ENCODE measurements around the gene APOL1.

APOL1 gene

GRCh38 chr22:36274531-36274930, 21.6 kb downstream of the APOL1 start:
- no peak overlapping the region for H3K9ac ChIP-seq (ENCODE audit: low read depth, low read length, poor library complexity, severe bottlenecking)
- TF ChIP-seq EZH2phosphoT487 (IDR thresholded peaks at IDR 0.05; ENCODE audit: borderline replicate concordance) = no peak
- TF ChIP-seq, protein P1, sequence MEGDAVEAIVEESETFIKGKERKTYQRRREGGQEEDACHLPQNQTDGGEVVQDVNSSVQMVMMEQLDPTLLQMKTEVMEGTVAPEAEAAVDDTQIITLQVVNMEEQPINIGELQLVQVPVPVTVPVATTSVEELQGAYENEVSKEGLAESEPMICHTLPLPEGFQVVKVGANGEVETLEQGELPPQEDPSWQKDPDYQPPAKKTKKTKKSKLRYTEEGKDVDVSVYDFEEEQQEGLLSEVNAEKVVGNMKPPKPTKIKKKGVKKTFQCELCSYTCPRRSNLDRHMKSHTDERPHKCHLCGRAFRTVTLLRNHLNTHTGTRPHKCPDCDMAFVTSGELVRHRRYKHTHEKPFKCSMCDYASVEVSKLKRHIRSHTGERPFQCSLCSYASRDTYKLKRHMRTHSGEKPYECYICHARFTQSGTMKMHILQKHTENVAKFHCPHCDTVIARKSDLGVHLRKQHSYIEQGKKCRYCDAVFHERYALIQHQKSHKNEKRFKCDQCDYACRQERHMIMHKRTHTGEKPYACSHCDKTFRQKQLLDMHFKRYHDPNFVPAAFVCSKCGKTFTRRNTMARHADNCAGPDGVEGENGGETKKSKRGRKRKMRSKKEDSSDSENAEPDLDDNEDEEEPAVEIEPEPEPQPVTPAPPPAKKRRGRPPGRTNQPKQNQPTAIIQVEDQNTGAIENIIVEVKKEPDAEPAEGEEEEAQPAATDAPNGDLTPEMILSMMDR (conservative IDR thresholded peaks at IDR 0.05; ENCODE audit: low read length) = no peak
- H3K4me2 ChIP-seq (ENCODE audit: low read depth, low read length, poor library complexity, severe bottlenecking) = no peak overlapping the region
- no peak overlapping the region for H3K4me3 ChIP-seq (ENCODE audit: low read length, poor library complexity, severe bottlenecking)
- H3F3A ChIP-seq (ENCODE audit: low read depth) = no peaks in the 10 kb centered on the region; the same call in 1 of the 2 replicates
- no peaks in the 10 kb centered on the region for H3K27me3 ChIP-seq (ENCODE audit: insufficient read depth, low read length, poor library complexity, severe bottlenecking)
- no peak overlapping the region for H2AFZ ChIP-seq (ENCODE audit: low read length)
- H4K20me1 ChIP-seq (ENCODE audit: insufficient read depth, low read length, poor library complexity, severe bottlenecking) = no peaks in the 10 kb centered on the region
- no peaks in the 10 kb centered on the region for H3K4me1 ChIP-seq (ENCODE audit: insufficient read depth, low read length, poor library complexity, severe bottlenecking)
- H3K9me3 ChIP-seq (ENCODE audit: insufficient read depth, low read depth, low read length) = no peaks in the 10 kb centered on the region
- no peaks in the 10 kb centered on the region for H3K9me2 ChIP-seq (replicated peaks; ENCODE audit: low read depth, low read length)
- H3K36me3 ChIP-seq (ENCODE audit: insufficient read depth, low read length) = no peaks in the 10 kb centered on the region
- H3K79me2 ChIP-seq (ENCODE audit: insufficient read depth, low read length) = no peaks in the 10 kb centered on the region

DNA sequence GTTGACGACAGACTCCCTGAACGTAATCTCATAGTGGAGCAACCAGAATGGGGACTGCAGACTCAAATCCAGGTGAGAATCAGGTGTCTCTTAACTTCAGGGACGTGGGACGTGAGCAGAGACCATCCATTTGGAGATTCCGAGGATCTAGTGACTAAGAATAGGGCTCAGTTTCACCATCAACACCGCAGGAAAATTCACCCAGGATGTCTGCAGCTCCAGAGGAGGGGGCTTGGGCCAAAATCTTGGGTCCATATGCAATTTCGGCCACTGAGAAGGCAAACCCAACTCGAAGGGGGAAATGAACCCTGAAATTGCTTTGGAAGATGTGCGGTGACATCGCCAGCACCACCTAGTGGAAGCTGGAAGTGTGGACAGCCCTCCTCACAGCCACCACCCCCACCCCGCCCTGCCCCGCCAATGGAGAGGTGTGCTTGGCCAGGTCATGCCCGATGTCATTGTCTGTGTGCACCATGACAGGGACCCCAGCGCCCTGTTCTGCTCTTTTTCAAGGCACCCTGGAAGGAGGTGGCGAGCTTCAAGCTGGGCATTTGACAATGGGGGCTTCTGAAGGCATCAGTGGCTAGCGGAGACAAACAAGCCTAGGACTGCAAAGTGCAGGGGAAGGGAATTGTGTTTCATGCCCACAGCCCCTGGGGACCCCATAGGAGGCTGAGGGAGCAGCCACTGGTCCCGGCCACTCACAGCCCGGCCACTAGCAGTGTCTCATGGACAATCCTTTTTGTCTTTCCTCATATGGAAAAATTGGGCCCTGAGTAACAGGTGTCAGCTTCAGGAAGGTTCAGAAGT, 24.8 kb downstream of the APOL1 start:
- H2AFZ ChIP-seq (ENCODE audit: low read length) = no peak overlapping the region
- H3K9me2 ChIP-seq (replicated peaks; ENCODE audit: low read depth, low read length) = no peaks in the 10 kb centered on the region
- peaks cover 4% of the 10 kb centered on the region; the same call in 1 of the 2 replicates for H3F3A ChIP-seq (ENCODE audit: low read depth)
- no peaks in the 10 kb centered on the region for H3K9me3 ChIP-seq (ENCODE audit: insufficient read depth, low read depth, low read length)
- H3K36me3 ChIP-seq (ENCODE audit: insufficient read depth, low read length) = peaks cover 18% of the 10 kb centered on the region
- no peaks in the 10 kb centered on the region for H3K27me3 ChIP-seq (ENCODE audit: insufficient read depth, low read length, poor library complexity, severe bottlenecking)
- no peak overlapping the region for H3K4me2 ChIP-seq (ENCODE audit: low read depth, low read length, poor library complexity, severe bottlenecking)
- H3K79me2 ChIP-seq (ENCODE audit: insufficient read depth, low read length) = no peaks in the 10 kb centered on the region
- peaks cover 2% of the 10 kb centered on the region for H4K20me1 ChIP-seq (ENCODE audit: insufficient read depth, low read length, poor library complexity, severe bottlenecking)
- TF ChIP-seq, protein P1 (conservative IDR thresholded peaks at IDR 0.05; ENCODE audit: low read length) = peak; percentile 73
- no peak for TF ChIP-seq EZH2phosphoT487 (IDR thresholded peaks at IDR 0.05; ENCODE audit: borderline replicate concordance)
- H3K4me3 ChIP-seq (ENCODE audit: low read length, poor library complexity, severe bottlenecking) = no peak overlapping the region
- H3K4me1 ChIP-seq (ENCODE audit: insufficient read depth, low read length, poor library complexity, severe bottlenecking) = no peaks in the 10 kb centered on the region
- no peak overlapping the region for H3K9ac ChIP-seq (ENCODE audit: low read depth, low read length, poor library complexity, severe bottlenecking)

DNA sequence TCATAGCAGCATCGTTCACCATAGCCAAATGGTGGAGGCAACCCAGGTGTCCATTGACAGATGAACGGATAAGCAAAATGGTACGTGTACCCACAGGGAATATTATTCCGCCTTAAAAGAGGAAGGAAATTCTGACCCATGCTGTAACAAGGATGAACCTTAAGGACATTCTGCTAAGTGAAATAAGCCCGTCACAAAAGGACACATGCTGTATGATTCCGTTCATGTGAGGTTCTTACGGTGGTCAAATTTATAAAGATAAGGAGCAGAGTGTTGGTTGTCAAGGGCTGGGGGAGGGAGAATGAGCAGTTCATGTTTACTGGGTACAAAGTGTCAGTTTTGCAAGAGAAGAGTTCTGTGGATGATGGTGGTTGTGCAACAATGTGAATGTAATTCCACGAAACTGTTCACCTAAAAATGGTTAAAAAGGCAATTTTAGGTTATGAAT, 26.3 kb downstream of the APOL1 start:
- TF ChIP-seq, protein P1 (conservative IDR thresholded peaks at IDR 0.05; ENCODE audit: low read length) = no peak
- TF ChIP-seq EZH2phosphoT487 (IDR thresholded peaks at IDR 0.05; ENCODE audit: borderline replicate concordance) = no peak
- Histone ChIP-seq H3K4me2 (ENCODE audit: low read depth, low read length, poor library complexity, severe bottlenecking) (no peak overlapping the region), H3F3A (ENCODE audit: low read depth) (peaks cover 4% of the 10 kb centered on the region; the same call in 1 of the 2 replicates), H3K9me2 (replicated peaks; ENCODE audit: low read depth, low read length) (no peaks in the 10 kb centered on the region), H3K36me3 (ENCODE audit: insufficient read depth, low read length) (peaks cover 33% of the 10 kb centered on the region), H3K9me3 (ENCODE audit: insufficient read depth, low read depth, low read length) (no peaks in the 10 kb centered on the region), H3K79me2 (ENCODE audit: insufficient read depth, low read length) (no peaks in the 10 kb centered on the region), H4K20me1 (ENCODE audit: insufficient read depth, low read length, poor library complexity, severe bottlenecking) (peaks cover 2% of the 10 kb centered on the region), H3K27me3 (ENCODE audit: insufficient read depth, low read length, poor library complexity, severe bottlenecking) (no peaks in the 10 kb centered on the region), H3K9ac (ENCODE audit: low read depth, low read length, poor library complexity, severe bottlenecking) (no peak overlapping the region), H2AFZ (ENCODE audit: low read length) (no peak overlapping the region), H3K4me3 (ENCODE audit: low read length, poor library complexity, severe bottlenecking) (no peak overlapping the region), H3K4me1 (ENCODE audit: insufficient read depth, low read length, poor library complexity, severe bottlenecking) (no peaks in the 10 kb centered on the region)
